NCI-H1694 (cell line): ENCODE data around the gene MYH16.
"Not testable (repeated sequence)": the region's sequence is repeated elsewhere in the genome, so short reads cannot be mapped to it uniquely, and the experiment has no call there.

ENCODE experiments used
- DNase-seq: peaks from one replicate; lab custom pipeline; 2025; lab: John Stamatoyannopoulos, UW

Gene MYH16

DNA sequence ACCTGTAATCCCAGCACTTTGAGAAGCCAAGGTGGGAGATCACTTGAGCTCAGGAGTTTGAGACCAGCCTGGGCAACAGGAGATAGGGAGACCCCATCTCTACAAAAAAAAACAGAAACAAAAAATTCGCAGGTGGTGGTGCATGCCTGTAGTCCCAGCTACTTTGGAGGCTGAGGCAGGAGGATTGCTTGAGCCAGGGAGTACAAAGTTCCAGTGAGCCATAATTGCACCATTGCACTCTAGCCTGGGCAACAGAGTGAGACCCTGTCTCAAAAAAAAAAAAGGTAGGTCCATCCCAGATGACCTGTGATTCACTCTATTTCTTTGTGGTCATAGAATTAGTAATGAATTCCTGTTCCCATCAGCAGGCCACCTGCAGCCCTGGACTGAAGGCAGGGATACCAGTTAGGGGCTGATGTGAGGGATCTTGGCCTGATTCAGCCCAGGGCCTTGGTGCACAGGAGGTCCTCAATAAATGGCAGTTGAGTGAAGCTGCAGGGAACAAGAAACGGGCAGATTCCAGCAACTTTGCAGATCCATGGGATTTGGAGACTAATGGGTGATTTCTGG lies at the start of gene MYH16:
Gene MYH16, plus strand, starts transcription at position 364 of the 570 bp plus-strand sequence.
- DNase-seq = no peak

DNA sequence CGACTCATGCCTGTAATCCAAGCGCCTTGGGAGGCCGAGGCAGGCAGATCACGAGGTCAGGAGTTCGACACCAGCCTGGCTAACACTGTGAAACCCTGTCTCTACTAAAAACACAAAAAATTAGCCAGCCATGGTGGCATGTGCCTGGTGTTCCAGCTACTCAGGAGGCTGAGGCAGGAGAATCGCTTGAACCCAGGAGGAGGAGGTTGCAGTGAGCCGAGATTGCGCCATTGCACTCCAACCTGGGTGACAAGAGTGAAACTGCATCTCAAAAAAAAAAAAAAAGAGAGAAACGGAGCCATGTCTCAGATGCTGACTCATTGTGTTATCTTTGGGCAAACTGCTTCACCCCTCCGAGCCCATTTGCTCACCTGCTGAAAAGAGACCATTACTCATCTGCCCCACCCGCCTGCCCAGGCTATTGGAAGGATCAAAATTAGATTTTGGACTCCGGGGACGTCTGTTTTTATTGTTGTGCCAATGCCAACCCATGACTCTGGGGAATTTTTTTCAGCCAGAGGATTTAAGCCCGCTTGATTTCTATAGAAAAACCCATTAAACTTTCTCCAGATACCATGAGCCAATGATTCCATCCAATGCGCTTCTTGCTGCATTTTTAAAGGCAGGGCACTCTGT lies 48.3 kb upstream of the MYH16 start:
- DNase-seq = not testable (repeated sequence)

DNA sequence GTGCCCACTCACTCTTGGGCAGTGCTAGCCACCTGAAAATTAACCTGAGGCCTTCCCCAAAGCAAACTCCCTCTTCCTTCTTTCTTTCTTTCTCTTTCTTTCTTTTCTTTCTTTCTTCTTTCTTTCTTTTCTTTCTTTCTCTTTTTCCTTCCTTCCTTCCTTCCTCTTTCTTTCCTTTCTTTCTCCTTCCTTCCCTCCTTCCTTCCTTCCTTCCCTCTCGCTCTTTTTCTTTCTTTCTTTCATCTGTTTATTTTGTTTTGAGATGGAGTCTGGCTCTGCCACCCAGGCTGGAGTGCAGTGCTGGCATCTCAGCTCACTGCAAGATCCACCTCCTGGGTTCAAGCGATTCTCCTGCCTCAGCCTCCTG lies 47.8 kb upstream of the MYH16 start:
- no peak for DNase-seq

DNA sequence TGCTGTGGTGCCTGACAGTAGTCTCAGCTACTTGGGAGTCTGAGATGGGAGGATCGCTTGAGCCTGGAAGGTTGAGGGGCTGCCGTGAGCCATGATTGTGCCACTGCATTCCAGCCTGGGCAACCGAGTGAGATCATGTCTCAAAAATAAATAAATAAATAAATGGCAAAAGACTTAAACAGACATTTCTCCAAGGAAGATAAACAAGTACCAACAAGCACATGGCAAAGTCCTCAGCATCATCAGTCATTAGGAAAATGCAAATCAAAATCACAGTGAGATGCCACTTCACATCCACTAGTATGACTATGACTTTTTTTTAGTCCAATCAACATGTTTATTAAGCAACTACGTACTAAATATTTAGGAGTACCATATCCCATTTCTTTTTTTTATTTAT lies 43.4 kb upstream of the MYH16 start:
- no peak for DNase-seq

- DNase-seq = no peak
Measured at GRCh38 chr7:99232082-99232770, 40.4 kb upstream of the MYH16 start.

DNA sequence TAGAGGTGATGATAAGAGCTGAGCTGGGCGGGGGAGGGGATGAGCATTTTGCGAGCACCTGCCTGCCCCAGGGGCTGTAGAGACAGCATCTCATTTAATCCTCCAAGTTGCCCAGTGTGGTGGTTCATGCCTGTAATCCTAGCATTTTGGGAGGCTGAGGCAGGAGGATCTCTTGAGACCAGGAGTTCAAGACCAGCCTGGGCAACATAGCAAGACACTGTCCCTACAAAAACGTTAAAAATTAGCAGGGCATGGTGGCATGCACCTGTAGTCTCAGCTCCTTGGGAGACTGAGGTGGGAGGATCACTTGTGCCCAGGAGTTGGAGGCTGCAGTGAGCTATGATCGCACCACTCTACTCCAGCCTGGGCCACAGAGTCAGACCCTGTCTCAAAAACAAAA lies 39.7 kb upstream of the MYH16 start:
- not testable (repeated sequence) for DNase-seq

- no peak for DNase-seq
Measured at GRCh38 chr7:99234185-99234584, 38.5 kb upstream of the MYH16 start.

- DNase-seq = no peak
Measured at GRCh38 chr7:99235925-99236324, 36.7 kb upstream of the MYH16 start.

- DNase-seq = not testable (repeated sequence)
Measured at GRCh38 chr7:99237876-99238275, 34.8 kb upstream of the MYH16 start.

DNA sequence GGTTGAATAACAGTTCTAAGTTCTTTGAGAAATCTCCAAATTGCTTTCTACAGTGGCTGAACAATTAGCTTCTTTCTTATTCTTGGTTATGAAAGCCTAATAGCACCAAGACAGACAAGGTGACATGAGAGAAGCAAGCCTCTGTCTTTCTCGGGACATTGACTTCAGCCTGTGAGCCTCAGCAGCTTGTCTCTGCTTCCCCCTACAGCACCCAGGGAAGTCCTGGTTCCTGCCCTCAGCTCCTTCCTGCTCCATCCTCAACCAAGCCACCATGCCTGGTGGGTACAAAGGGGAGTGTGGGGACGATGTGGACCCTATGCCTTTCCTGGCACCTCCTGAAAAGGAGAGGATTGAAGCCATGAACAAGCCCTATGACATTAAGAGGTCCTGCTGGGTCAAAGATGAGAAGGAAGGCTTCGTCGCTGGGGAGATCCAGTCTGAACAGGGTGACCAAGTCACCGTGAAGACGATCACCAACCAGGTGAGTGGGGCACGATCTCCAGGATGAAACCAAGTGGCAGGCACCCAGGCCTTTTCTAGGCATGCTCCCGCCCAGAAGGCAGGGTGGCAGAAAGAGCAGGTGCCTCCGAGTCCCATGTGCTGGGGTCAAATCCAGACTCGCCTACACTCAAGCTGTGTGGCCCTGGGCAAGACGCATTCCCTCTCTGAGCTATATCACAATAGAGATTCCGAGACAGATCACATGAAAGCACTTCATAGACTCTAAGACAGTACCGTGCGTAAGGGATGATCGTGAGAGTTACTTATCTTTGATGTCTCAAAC lies 33.9 kb upstream of the MYH16 start:
- no peak for DNase-seq

DNA sequence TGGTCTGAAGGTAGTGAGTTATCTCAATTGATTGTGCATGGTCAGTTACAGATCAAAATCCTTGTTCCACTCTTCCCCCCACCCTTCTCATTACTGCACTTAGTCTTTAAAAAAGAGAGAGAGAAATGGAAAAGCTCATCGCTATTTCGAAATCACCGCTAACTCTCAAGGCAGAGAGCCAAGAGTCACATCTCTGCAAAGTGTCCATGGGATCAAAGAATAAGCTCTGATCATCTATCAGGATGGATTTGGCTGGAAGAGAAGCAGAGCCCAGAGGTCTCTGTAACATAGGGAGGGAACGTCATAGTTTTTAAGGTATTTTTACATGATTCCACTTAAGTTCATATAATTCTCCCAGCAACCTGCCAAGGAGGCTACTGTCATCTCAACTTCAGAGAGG lies 30.0 kb upstream of the MYH16 start:
- no peak for DNase-seq

DNA sequence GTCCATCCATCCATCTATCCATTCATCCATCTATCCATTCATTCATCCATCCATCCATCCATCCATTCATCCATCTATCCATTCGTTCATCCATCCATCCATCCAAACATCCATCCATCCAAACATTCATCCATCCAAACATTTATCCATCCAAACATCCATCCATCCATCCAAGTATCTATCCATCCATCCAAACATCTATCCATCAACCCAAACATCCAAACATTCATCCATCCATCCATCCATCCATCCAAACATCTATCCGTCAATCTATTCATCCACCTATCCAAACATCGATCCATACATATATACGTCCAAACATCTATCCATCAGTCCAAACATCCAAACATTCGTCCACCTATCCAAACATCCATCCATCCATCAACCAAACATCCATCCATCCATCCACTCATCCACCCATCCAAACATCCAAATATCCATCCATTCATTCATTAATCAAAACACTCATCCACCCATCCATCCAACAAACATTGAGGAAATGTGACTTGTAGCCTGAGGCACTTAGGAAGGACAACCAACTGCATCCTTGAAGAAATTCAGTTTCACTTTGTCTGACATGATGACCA lies 28.8 kb upstream of the MYH16 start:
- DNase-seq = no peak

DNA sequence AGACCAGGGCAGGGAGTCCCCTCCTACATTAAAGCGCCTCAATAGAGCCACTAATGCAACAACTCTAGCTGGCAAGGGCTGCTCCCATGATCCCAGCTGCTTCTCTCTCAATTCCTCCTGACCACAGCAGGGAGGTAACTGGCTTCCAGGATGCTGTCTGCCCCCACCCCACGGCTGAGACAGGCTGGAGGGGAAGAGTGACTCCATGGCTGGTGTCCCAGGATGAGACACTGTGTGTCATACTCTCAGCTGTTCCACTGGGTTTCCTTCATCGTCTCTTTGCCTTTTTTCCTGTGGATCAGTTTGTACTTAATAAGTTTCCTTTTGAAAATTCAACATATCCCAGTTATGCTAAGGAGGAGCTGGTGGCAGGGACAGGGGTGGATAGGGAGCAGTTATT lies 27.7 kb upstream of the MYH16 start:
- no peak for DNase-seq

DNA sequence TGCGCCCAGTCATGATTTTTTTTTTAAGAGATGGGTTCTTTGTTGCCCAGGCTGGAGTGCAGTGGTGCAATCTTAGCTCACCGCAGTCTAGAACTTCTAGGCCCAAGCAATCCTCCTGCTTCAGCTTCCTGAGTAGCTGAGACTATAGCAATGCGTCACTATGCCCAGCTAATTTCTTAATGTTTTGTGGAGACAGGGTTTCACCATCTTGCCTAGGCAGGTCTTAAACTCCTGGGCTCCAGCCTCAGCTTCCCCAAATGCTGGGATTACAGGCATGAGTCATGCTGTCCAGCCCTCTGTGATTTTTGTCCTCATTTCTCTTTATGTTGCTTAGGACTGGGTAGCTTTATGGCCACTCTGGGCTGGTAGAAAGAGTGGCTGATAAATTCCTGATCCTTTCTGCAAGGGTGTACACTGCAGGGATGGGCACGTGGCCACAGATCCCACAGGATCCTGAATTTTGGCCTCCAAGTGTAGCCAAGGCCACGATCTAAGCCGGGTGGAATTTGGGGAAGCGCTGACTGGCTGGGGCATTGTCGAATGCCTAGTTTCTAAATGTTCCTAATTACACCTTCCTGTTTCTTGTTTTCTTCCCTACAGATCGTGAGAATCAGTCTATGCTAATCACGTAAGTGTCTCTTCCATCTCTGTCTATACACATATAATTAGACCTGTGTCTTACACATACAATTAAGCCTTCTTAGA lies 24.1 kb upstream of the MYH16 start:
- no peak for DNase-seq

- DNase-seq = no peak
Measured at GRCh38 chr7:99249985-99250575, 22.6 kb upstream of the MYH16 start.

GRCh38 chr7:99252166-99252895 lies 20.3 kb upstream of the MYH16 start:
- no peak for DNase-seq

DNA sequence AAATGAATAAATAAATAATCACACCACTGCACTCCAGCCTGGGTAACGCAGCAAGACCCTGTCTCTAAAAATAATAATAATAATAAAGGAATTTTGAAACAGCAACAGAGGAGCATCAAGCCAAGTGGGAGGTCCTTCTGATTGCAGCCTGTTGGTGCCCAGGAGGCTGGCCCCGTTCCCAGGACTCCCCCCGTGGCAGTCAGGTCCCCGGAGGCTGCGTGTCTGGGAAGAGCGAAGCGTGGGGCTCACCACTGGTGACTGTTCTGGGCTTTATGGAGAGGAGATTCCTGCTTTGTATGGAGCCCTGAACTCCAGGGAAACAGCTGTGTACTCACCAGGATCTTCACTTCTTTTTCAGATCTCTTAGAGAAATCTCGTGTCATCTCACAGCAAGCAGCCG lies 19.3 kb upstream of the MYH16 start:
- DNase-seq = no peak

- DNase-seq = no peak
Measured at GRCh38 chr7:99254390-99254789, 18.2 kb upstream of the MYH16 start.

DNA sequence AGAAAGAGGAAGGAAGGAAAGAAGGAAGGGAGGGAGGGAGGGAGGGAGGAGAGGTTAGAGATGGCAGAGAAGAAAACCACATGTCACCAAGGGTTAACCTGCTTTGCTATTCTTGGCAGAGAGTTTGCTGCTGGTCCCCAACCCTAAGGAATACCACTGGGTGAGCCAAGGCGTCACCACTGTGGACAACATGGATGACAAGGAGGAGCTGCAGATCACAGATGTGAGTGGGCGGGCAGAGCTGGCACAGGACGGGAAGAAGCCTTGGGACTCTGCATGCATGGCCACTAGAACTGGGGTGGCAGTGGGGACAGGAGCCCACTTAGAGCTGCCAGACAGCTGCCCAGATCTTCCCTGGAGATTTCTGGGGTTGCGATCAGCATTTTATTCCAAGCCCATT lies 17.2 kb upstream of the MYH16 start:
- no peak for DNase-seq

DNA sequence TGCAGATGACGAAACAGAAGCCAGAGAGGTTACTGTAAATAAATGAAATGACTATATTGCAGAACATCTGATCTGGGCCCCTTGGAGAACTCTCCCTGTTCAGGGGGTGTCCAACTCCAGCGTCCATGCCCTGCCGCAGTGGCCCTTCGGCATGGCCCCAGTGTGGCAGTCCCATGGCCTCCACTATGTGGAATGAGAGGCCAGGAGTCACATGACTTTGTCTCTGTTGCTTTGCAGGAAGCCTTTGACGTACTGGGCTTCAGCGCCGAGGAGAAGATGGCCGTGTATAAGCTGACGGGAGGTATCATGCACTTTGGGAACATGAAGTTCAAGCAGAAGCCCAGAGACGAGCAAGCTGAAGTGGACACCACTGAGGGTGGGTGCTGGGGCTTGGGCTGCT lies 15.6 kb upstream of the MYH16 start:
- DNase-seq = no peak

- DNase-seq = no peak
Measured at GRCh38 chr7:99257675-99258074, 15.0 kb upstream of the MYH16 start.
